ENCODE measurements around the gene KLF5.
"Not testable (repeated sequence)": the region's sequence is repeated elsewhere in the genome, so short reads cannot be mapped to it uniquely, and the experiment has no call there.

The KLF5 gene

GRCh38 chr13:73058736-73059459, at the start of gene KLF5:
Gene KLF5, plus strand, starts transcription at chr13:73059005. Its CDS starts 323 bp downstream, at chr13:73059328.
- DNase-seq: peak; percentile 92

DNA sequence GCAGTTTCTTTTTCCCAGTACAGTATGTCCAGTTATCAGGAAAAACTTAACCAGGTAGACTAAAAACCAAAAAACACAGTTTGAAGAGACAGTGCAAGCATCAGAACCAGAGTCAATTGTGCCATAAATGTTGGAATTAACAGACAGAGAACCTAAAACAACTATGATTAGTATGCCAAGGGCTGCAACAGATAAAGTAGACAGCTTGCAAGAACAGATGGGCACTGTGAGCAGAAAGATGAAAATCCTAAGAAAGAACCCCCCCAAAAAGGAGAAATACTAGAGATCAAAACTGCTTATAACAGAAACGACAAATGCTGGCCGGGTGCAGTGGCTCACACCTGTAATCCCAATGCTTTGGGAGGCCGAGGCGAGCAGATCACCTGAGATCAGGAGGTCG, 47.1 kb upstream of the KLF5 start:
- DNase-seq: no peak

DNA sequence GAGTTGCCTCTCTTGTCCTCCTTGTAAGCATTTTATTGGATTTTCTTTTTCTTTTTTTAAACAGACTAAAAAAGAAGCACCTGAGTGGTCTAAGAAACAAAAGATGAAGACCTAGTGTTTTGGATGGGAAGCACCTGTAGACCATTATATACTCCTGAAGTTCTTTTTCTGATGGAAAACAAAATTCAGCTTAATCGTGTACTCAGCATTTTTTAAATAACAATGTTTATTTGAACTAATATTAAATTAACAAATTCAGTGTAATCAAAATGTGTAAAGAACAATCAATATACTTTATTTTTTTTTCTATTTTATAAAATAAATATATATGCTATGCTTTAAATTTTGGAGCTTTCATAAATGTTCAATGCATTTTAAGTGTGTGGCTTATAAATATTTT, 43.0 kb upstream of the KLF5 start:
- DNase-seq: no peak

DNA sequence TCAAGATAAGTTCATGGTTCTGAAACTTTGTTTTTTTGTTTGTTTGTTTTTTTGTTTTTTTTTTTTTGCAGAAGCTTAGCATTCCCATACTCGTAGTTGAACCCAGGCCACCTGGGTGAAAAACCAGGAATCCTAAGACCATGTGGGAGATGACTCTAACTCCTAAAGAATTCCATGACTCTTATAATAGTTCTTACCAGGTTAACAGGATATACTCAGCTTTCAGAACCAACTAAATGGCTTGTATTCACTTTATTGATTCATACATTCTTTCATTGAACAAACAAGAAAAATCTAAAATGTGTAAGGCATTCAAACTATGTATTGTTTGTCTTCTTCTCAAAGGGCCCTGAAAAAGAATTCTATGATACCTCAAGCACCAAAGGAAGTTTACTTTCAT, 40.5 kb upstream of the KLF5 start:
- no peak for DNase-seq

DNA sequence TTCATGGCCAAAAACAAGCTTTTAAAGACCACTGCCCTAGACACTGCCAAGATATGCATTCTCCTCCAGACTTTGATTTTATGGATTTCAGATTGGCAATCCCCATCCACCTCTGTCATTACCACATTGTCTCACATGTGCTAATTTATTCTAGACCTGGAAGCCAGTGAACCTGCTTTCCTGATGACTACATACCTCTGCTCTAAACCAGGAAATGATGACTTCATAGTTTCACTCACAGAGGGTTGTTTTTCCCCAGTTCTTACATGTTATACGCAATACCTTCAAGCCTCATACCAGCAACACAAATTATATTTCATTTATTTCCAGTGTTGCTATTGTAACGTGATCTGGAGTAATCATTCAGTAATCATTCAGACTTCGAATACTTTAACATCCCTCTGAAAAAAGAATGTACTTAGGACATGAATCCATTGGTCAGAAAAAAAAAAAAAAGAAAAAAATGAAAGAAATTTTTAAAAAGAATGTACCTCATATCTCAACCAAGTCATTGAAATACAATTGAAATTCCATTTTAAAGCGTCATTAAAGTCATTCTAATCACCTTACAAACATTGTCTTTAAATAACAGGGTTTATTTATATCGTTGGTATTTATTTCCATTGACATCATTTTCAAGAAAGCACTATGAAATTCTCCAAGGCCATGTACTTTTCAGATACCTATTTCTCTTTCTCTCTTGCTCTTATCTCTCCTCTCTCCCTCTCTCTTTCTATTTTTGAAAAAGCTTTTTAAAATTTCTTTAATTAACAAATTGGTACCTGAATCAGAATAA, 33.4 kb upstream of the KLF5 start:
- DNase-seq: no peak

DNA sequence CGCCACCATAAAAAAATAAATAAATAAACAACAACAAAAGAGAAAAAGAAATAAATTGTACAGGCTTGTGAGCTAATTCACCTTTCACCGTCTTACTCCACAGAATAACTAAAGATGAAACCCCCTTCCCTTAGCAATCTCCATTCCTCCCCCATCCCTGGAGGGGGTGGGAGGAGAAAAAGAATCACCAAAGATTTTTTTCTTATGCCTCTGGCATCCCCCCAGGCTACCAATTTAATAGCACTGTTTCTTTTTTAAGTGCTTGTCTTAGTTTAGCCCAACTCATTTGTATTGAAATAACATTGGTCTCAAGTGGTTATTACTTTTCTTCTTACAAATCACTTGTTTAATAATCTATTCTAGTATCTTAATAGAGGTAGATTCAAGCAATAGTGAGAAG, 23.9 kb upstream of the KLF5 start:
- no peak for DNase-seq

DNA sequence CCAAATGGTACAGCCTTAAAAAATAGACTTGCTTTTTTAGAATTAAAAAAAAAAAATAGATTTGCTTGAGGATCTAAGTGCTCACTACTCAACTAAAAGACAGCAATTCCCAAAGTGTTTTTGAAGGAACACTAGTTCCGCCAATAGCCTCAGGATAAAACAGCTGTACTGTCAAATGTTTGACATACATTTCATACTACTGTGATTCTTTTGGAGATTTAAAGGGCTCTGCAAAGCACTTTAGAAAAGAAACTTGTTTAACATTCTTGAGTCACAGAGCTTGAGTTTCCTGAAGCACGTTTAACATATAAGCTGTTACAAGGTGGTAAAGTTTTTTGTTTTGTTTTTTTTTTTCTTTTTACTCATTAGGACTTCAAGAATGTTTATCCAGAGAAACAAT, 23.1 kb upstream of the KLF5 start:
- DNase-seq: no peak

DNA sequence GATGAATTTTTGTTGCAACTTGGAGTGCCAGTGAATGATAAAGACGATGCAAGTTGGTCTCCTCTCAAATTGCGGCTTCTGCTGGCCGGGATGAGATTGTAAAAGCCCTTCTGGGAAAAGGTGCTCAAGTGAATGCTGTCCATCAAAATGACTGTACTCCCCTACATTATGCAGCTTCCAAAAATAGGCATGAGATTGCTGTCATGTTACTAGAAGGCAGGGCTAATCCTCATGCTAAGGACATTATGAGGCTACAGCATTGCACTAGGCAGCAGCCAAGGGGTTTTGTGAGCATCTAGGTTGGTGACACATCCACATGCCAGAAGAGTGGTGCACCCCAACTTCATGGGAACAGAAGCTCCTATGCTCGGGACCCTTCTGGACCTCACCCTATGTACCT, 22.2 kb upstream of the KLF5 start:
- no peak for DNase-seq

- no peak for DNase-seq
Measured at GRCh38 chr13:73038064-73038463, 20.7 kb upstream of the KLF5 start.

DNA sequence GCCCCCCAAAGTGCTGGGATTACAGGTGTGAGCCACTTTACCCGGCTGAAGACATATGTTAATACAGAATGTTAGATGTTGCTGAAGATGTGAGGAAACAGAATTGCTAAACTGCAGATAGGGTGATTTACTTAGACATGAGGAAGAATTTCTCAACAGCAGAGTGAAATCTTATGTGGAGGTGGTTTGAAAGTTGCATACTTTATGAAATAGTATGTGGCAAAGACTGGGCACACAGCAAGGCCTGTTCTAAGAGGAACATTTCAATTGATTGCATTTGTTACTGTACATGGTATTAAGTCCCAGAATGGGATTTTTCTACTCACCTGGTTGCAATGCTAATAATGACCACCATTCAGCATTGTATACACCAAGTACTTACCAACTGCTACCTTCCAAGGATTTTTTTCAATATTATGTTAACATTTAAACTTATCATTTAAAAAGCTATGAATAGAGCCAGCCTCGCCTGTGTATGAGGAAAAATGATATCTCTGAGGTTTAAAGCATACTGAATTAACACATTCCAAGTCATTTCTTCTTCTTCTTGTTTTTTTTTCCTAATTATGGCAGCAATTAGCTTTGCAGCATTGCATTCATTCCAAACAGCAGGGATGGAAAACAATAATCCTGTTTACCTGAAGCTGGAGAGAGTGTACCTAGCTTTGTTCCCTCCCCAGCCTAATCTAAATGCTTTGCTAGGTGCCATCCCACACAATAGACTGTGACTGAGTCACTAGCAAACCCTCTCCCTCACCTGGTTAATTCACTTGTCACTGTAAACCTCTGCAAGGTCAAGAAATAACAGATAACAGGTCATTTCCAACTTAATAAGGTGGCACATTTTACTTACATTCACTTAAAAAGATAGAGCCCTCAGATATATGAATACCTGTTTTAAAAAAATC, 19.4 kb upstream of the KLF5 start:
- no peak for DNase-seq

GRCh38 chr13:73040484-73040883, 18.3 kb upstream of the KLF5 start:
- DNase-seq: no peak

DNA sequence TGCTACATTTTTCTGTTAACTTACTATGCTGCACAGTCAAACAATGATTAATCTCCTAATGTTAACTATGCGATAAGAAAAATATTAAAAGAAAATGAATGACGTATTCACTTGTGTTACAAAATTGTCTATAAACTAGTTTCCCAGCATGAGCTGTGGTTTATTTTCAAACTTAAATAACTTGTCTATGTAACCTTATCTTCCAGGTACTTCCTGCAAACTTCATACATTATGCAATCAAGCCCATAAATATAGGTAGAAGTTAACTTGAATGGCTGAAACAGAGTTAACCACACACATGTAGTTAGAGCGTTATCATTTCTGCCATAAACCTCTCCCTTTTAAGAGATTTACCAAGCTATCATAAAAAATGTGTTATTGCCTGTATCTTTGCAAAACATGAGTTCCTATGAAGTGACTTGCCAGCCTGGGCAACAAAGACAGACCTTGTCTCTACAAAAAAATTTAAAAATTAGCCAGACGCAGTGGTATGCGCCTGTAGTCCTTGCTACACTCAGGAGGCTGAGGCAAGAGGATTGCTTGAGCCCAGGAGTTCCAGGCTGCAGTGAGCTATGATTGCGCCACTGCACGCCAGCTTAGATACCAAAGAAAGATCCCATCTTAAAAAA, 17.7 kb upstream of the KLF5 start:
- no peak for DNase-seq

GRCh38 chr13:73045031-73045430, 13.8 kb upstream of the KLF5 start:
- DNase-seq: no peak

GRCh38 chr13:73048615-73049014, 10.2 kb upstream of the KLF5 start:
- DNase-seq: not testable (repeated sequence)

GRCh38 chr13:73054712-73055111, 4.1 kb upstream of the KLF5 start:
- no peak for DNase-seq

DNA sequence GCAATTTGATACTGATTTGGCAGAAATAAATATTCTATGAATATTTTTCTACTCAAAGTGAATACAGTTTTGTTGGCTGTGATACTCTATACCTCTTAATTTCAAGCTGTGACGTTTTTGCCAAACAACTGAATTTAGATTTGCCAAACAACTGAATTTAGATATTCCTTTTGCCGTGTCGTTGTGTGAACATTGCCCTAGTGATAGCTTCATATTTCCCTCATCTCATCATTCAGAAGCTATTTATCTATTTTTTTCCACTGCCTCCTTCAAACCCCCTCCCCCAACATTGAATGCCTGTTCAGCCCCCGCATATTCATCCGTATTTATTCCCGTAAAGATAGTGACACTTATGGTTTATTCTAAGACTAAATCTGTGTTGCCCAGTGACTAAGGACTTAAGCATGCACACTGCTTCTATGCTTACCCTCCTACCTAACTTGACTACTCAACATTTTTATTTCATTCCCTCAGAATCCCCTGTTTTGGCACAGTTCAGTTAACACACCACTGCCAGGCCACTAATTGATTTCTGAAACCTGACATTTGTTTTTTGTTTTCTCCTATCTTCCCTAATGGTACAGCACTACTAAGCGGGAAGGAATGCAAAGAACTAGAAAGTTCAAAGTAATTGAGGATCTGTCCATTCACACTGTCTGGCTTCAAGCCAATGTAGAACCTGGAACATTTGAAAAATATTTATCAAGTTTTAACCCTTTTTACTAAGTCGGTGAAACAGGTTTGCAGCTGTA, 2.8 kb upstream of the KLF5 start:
- no peak for DNase-seq

GRCh38 chr13:73056565-73056962, 2.2 kb upstream of the KLF5 start:
- DNase-seq: no peak

GRCh38 chr13:73057284-73058063, 1.3 kb upstream of the KLF5 start:
- no peak for DNase-seq

DNA sequence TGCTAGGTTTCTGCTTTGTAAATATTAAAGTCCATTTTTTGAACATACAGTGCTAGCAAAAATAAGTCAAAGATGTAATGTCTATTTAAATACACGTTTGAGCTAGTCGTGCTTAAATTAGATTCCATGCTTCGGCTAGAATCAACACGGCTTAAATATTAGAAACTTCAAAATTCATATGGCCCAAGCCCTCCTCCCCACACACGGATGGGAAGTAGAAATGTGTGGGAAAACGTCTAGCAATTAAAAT, 816 bp upstream of the KLF5 start:
- DNase-seq: no peak

DNA sequence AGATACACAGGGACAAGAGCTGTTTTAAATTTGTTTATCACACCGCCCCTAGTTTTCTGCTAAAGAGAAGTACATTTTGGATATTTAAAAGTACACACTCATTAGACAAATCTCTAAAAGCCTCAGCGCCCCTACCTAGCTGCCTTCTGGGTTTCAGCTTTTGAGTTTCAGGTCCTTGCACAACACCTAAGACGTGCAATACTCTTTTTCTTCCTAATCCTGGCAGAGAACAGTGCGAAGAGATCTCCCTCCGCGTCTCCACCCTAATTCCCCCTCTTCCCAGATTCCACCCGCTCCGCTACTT, 421 bp upstream of the KLF5 start:
- DNase-seq: no peak

DNA sequence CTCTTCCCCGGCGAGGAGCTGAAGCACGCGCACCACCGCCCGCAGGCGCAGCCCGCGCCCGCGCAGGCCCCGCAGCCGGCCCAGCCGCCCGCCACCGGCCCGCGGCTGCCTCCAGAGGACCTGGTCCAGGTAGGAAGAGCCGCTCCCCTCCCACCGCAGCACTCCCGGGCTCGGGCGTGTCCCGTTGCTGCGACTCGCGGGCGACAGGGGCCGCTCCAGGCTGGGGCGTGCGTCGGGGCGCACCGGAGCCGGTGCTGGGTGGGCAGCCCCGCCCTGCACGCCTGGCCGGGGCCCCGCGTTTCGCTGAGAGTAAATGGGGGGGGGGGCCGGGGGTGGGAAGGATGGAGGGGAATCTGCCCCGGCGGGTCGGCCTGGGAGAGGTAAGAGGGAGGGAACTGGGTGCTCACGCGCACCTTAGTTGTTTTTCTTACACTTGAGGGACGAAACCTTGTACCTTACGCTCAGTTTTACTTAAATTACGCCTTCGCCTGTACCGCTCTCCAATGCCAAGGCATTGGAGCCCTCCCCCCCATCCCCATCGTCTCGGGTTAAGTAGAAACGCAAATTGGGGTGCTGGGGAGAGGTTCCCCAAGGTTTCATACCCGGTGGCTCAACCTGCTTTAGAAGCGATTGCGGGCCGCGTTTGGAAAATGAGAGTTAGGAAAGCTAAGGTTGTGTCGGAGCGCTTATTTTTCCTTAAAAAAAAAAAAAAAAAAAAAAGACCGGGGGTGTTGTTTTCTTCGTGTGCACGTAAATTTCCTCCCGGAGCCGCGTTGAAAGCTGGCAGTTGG, 850 bp downstream of the KLF5 start:
- peak; percentile 10 for DNase-seq

Measured in activated gamma-delta T cell treated with Interleukin-2 at 50 U/mL for 16 hours (primary cell).